ENCODE data around the gene NR5A1.

GRCh38 chr9:124452326-124452725 is 54.9 kb downstream of the NR5A1 start:
- TF ChIP-seq GATA2 (IDR thresholded peaks at IDR 0.05; ENCODE audit: low read depth, low read length) (no peak), GATA3 (IDR thresholded peaks at IDR 0.05; ENCODE audit: low read depth, low read length) (no peak)

All from SH-SY5Y (cell line).